ENCODE results near the gene ROGDI.

DNA sequence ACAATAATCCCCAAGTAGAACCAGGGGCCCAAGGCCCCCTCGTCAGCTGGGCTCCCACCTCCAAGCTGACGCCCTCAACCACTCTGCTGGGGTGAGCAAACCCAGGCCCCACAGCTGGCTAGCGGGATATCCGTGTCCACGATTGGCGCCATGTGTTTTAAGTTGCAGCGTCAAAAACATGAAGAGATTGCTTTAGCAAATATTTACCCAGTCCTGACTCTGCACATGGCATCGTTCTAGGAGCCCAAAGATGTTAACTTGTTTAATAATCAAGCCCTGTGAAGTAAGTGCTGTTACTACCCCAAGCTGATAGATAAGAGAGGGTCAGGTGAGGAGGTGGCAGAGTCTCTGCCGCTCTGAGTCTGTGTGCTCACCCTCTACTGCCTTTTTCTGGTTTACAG lies 13.9 kb downstream of the ROGDI start:
- no peak for TF ChIP-seq CTCF (IDR thresholded peaks at IDR 0.05 in 2 of 3, conservative IDR thresholded peaks at IDR 0.05 in 1 of 3; ENCODE audit: insufficient read depth in 2 of 3, low read depth in 1 of 3, low read length in 3 of 3)
- TF ChIP-seq ZZZ3 (IDR thresholded peaks at IDR 0.05) = no peak
- TF ChIP-seq EGR1 (conservative IDR thresholded peaks at IDR 0.05) = no peak
- no peak for TF ChIP-seq HES1 (IDR thresholded peaks at IDR 0.05; ENCODE audit: low read depth)
- TF ChIP-seq TEAD1 (CRISPR knock-in tag; IDR thresholded peaks at IDR 0.05) = no peak

Data from K562 (cell line).